ENCODE results near the gene ST6GALNAC3. TPM values are rescaled to one million over a fixed set of nuclear protein-coding genes. Genes with fewer than 3 reads are reported as not detected.

The ST6GALNAC3 gene
- total and polyA plus RNA-seq, 2 donors from 2014 or later = 8.8 to 15.8 TPM

DNA sequence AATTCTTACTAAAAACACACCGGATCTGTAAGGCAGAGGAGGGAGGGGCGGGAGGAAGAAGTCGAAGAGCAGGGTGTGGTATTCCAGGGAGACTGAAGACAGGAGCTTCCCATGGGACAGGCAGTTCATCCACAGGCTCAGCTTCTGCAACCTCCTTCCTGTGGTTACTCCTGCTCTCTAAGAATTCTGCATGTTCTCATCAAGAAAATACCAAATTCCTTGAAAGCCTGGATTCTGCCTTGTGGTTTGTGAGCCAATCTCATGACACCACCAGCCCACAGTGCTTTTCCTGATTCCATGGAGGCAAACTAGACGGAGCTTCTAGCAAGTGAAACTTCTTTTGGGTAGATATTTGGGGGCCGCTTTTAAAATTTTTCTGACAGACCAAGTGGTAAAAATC lies 1.1 kb upstream of the ST6GALNAC3 start:
- Histone ChIP-seq H3K4me1 (ENCODE audit: control insufficient read depth in 2 of 3, insufficient read depth in 2 of 3, low read depth in 1 of 3, low read length in 3 of 3) (peaks cover 0 to 8% (median 0%) of the 10 kb centered on the region in 3 donors), H3K27me3 (ENCODE audit: control insufficient read depth, insufficient read depth, low read length) (no peaks in the 10 kb centered on the region), H3K9me3 (ENCODE audit: control insufficient read depth in 2 of 3, insufficient read depth in 1 of 3, low read length in 3 of 3) (no peaks in the 10 kb centered on the region), H3K4me3 (ENCODE audit: low read length in 3 of 3) (no peak overlapping the region), H3K27ac (ENCODE audit: low read depth in 2 of 2, low read length in 2 of 2) (no peak overlapping the region), H3K36me3 (ENCODE audit: control insufficient read depth in 2 of 3, insufficient read depth in 3 of 3, low read length in 3 of 3) (no peaks in the 10 kb centered on the region), H3K9ac (ENCODE audit: low read length in 3 of 3) (no peak overlapping the region)
- DNase-seq (no peak), FAIRE-seq (no peak)
- intact Hi-C loops (cut with DNase I) = no loop called here
- TF ChIP-seq, protein P1, sequence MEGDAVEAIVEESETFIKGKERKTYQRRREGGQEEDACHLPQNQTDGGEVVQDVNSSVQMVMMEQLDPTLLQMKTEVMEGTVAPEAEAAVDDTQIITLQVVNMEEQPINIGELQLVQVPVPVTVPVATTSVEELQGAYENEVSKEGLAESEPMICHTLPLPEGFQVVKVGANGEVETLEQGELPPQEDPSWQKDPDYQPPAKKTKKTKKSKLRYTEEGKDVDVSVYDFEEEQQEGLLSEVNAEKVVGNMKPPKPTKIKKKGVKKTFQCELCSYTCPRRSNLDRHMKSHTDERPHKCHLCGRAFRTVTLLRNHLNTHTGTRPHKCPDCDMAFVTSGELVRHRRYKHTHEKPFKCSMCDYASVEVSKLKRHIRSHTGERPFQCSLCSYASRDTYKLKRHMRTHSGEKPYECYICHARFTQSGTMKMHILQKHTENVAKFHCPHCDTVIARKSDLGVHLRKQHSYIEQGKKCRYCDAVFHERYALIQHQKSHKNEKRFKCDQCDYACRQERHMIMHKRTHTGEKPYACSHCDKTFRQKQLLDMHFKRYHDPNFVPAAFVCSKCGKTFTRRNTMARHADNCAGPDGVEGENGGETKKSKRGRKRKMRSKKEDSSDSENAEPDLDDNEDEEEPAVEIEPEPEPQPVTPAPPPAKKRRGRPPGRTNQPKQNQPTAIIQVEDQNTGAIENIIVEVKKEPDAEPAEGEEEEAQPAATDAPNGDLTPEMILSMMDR (IDR thresholded peaks at IDR 0.05; ENCODE audit: borderline replicate concordance, extremely low read depth, insufficient read depth) = no peak

DNA sequence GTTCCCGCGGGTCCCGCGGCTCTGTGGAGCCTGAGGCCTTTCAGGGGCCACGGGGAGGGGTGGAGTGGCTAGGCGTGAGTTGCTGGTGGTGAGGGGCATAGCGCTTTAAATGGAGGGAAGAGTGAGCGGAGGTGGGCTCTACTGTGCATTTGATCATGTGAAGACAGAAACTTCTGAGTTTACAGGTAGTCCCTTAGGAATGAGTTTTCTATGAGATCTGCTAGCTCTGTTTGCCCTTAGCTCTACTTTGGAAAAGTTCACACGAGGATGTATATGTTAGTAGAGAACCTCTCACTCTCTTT lies 593 bp downstream of the ST6GALNAC3 start:
- peak overlapping the region; percentile 63 to 87 (median 78) for H3K9ac ChIP-seq (ENCODE audit: low read length in 3 of 3)
- no peaks in the 10 kb centered on the region for H3K9me3 ChIP-seq (ENCODE audit: control insufficient read depth in 2 of 3, insufficient read depth in 1 of 3, low read length in 3 of 3)
- peak overlapping the region; percentile 77 to 87 (median 83) for H3K4me3 ChIP-seq (ENCODE audit: low read length in 3 of 3)
- H3K27me3 ChIP-seq (ENCODE audit: control insufficient read depth, insufficient read depth, low read length) = no peaks in the 10 kb centered on the region
- DNase-seq = peak in 1 of 5 donors; percentile 70
- H3K36me3 ChIP-seq (ENCODE audit: control insufficient read depth in 2 of 3, insufficient read depth in 3 of 3, low read length in 3 of 3) = no peaks in the 10 kb centered on the region
- TF ChIP-seq, protein P1 (IDR thresholded peaks at IDR 0.05; ENCODE audit: borderline replicate concordance, extremely low read depth, insufficient read depth) = no peak
- no peak for FAIRE-seq
- intact Hi-C loops (cut with DNase I) = no loop called here
- peaks cover 0 to 8% (median 0%) of the 10 kb centered on the region in 3 donors for H3K4me1 ChIP-seq (ENCODE audit: control insufficient read depth in 2 of 3, insufficient read depth in 2 of 3, low read depth in 1 of 3, low read length in 3 of 3)
- peak overlapping the region; percentile 51 to 72 for H3K27ac ChIP-seq (ENCODE audit: low read depth in 2 of 2, low read length in 2 of 2)

DNA sequence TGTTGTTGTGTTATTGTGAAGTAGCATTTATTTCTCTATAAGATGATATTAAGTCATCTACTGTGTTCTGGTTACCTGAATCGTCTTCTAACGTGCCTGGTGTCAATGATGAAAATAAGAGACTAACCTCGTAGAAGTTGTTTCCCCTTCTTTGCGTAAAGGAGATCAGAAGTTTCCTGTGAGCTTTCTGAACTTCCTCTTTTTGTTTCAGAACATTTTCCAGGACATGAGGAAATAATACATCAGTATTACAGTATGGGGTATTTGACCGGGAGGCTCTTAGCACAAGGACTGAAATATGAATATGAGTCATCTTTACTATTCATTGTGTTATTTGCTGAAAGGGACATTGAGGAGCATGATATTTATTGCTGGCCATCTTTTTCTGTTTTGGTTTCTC lies 1.3 kb downstream of the ST6GALNAC3 start:
- H3K36me3 ChIP-seq (ENCODE audit: control insufficient read depth in 2 of 3, insufficient read depth in 3 of 3, low read length in 3 of 3) = no peaks in the 10 kb centered on the region
- no peak for FAIRE-seq
- peak overlapping the region in 2 of 3 donors; percentile 10 to 87 for H3K9ac ChIP-seq (ENCODE audit: low read length in 3 of 3)
- H3K9me3 ChIP-seq (ENCODE audit: control insufficient read depth in 2 of 3, insufficient read depth in 1 of 3, low read length in 3 of 3) = no peaks in the 10 kb centered on the region
- H3K4me1 ChIP-seq (ENCODE audit: control insufficient read depth in 2 of 3, insufficient read depth in 2 of 3, low read depth in 1 of 3, low read length in 3 of 3) = peaks cover 0 to 8% (median 0%) of the 10 kb centered on the region in 3 donors
- peak overlapping the region; percentile 77 to 87 (median 83) for H3K4me3 ChIP-seq (ENCODE audit: low read length in 3 of 3)
- no peaks in the 10 kb centered on the region for H3K27me3 ChIP-seq (ENCODE audit: control insufficient read depth, insufficient read depth, low read length)
- TF ChIP-seq, protein P1 (IDR thresholded peaks at IDR 0.05; ENCODE audit: borderline replicate concordance, extremely low read depth, insufficient read depth) = no peak
- peak in 1 of 5 donors; percentile 52 for DNase-seq
- peak overlapping the region; percentile 72 to 77 for H3K27ac ChIP-seq (ENCODE audit: low read depth in 2 of 2, low read length in 2 of 2)
- intact Hi-C loops (cut with DNase I) = no loop called here

Measured in kidney (tissue), 14 donors.